IPS-NIHi7 (cell line): ENCODE results near the gene ILKAP.

Experiments used
- DNase-seq: peaks from one replicate; pipeline ENCODE4 v3.0.0; 2012; ENCODE audit warnings: mixed read lengths; ENCODE audit errors: extremely low spot score

ILKAP gene, protein sequence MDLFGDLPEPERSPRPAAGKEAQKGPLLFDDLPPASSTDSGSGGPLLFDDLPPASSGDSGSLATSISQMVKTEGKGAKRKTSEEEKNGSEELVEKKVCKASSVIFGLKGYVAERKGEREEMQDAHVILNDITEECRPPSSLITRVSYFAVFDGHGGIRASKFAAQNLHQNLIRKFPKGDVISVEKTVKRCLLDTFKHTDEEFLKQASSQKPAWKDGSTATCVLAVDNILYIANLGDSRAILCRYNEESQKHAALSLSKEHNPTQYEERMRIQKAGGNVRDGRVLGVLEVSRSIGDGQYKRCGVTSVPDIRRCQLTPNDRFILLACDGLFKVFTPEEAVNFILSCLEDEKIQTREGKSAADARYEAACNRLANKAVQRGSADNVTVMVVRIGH

GRCh38 chr2:238203094-238203972 is at the start of gene ILKAP:
TSS of gene ILKAP (minus strand) at chr2:238203695. CDS start at chr2:238203553, 142 bp downstream.
- DNase-seq = peak; percentile 100

DNA sequence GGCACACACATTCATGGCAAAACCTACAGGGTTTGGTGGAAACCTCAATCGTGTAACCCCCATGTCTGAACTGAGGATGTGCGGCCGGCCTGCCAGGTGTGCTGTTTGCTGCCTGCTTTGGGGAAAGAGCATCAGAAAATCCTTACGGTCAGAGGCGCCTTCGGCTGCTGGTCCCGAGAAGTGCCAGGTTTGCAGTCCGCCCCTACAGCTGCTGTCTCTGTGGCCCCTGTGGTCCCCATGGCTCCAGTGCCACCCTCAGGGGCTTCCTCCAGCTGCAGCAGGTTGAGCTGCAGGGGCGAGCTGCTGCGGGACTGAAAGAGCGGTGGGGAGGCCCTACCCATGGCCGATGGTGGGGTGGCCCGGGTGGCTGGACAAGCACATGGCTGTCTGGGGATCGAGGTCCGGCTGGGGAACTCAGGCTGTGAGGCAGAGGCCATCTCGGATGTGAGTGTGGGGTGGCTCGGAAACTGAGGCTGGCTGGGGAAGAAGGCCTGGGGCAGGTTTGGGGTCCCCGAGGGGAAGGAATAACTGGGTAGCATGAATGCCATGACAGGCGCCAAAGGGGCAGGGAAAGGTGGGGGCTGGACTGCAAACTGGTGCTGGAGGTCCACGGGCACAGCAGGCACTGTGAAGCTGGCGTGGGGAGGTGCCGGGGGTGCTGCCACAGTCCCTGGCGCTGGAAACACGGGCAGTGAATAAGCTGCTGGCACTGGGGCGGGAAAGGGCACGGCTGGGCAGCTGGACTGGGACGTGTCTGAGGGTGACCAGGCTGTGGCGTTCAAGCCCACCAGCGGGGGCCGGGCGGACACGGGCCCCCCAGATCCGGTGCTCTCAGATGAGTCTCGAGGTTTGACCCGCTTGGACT is 49.5 kb upstream of the ILKAP start:
- no peak for DNase-seq

DNA sequence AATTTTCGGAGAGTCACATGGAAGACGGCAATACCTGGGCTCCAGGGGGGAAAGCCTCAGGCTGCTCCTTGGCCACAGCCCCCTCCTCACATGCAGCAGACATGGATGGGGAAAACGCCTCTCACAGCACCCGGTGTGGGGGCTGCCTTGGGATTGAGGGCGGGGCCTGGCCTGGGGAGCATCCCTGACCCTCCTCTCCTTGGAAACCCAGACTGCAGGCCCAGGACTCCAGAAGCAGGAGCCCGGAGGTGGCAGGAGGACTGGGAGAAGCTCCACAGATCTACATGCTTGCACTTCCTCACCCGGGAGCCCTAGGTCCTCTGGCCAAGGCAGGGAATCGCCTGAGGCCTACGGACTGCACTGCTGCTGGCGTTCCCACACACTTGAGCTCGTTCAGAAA is 48.5 kb upstream of the ILKAP start:
- DNase-seq = no peak

DNA sequence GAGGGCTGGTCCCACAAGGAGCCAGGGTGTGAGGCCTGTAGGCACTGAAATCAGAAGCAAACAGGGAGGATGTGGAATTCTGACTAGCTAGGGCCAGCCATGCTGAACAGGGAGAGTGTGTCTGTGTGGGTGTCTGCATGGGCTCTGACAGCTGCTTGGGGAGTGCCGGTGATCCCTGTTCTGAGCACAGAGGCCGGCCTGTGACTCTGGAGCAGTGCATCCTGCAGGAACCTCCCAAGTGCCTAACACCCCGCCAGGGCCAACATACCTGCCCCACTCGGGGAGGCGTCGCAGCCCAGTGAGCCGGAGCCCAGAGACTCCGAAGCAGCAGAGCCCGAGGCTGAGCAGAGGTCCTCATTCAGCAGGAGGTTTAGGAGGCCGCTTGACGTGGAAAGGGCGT is 47.8 kb upstream of the ILKAP start:
- DNase-seq = no peak

GRCh38 chr2:238250896-238251295 is 47.4 kb upstream of the ILKAP start:
- no peak for DNase-seq

DNA sequence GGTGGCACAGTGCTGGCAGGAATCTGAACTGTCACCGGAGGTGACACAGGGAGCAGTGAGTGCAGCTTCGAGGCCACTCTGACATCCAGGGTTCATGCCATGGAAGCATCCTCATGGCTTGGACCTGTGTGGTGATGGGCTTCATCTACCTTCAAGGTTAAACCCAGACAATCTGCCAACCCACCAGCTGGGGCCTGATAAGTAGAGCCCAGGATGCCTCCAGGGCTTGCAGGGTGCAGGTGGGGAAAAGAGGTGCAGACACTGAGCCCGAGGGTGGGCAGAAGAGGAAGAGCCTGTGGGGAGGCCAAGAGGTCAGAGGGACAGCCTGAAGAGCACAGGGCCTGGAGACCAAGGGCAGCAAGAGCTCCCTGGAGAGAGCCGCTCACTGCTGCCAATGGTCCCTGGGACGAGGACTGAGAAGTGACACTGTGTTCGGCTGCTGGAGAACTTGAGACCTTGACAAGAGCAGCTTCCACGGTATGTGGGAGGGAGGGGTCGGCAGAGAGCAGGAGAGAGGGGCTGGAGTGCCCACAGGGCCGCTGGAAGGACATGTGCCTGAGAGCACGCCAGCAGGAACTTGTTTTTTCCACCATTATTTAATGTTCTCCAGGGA is 44.5 kb upstream of the ILKAP start:
- DNase-seq = no peak

DNA sequence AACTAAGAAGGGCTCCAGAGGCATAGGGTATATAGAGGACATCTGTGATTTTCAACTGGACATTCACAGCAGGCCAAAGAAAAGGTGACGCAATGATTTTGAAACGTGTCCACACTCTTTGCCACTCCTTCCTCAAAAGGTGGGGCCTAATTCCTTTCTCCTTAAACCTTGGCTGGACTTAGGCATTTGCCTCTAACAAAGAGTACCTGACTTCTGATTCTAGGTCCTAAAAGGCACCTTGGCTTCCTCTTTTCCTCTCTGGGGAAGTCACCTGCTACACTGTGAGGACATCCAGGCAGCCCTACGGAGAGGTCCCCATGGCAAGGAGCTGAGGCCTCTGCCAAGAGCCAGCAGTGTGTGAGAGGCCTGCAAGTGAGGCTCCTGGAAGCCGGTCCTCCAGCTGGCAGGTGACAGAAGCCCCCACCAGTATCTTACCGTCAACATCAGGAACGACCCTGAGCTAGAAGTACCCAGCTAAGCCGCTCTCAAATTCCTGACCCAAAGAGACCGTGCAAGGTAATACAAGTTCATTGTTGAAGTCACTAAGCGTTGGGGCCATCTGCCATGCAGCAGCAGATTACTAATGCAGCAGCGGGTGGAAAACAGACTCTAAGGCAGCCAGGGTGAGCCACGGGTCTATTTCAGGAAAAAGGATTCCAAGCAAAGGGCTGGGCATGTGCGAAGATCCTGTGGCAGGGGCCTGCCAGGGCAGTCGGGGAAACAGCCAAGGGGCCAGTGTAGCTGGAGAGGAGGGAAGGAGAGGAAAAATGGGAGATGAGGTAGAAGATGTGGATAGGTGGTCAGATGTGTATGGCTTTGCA is 43.7 kb upstream of the ILKAP start:
- no peak for DNase-seq

GRCh38 chr2:238244151-238244550 is 40.7 kb upstream of the ILKAP start:
- no peak for DNase-seq

GRCh38 chr2:238243496-238244076 is 40.1 kb upstream of the ILKAP start:
- DNase-seq = no peak

GRCh38 chr2:238242731-238243495 is 39.4 kb upstream of the ILKAP start:
- DNase-seq = no peak

GRCh38 chr2:238241970-238242369 is 38.5 kb upstream of the ILKAP start:
- DNase-seq = no peak

DNA sequence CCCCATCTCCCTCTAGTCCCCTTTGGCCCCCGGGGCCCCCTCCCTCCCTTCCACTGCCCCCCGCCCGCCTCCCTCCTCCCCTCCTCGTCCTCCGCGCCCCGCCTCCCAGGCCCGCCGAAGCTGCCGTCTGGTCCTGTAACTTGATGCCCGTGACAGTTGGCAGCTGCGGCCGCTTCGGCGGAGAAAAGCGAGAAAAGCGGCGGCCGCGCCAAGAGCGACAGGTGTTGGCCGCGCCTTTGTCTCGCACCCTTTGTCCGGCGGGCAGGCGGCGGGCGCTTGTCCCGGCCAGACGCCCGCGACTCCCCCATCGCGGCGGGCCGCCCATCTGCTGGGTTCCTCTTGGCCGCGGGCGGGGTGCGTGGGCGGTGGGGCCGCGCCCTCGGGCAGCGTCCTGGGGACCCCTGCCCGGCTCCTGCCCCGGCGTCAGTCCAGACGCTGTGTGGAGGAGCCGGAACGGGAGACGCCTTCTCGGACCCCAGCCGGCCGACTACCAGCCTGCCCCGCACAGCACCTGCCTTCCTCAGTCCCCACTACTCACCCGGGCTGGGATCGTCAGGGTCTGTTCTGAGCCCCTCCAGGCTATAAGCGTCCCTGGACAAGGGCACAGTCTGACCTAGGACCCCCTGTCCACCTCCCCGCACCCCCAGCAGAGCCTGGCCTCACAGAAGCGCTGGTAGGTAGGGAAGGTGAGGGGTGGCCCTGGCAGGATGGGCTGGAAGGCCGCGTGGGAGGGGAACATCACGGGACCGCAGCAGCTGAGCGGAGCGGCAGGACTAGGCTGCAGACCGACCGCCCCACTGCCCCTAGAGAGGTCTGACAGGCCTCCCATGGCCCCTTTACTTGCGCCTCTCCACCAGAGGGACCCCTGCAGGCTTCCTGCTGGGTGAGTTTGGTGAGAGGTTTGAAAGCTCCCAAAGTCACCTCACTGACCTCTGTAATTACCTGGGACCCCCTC is 37.5 kb upstream of the ILKAP start:
- peak; percentile 73 for DNase-seq

DNA sequence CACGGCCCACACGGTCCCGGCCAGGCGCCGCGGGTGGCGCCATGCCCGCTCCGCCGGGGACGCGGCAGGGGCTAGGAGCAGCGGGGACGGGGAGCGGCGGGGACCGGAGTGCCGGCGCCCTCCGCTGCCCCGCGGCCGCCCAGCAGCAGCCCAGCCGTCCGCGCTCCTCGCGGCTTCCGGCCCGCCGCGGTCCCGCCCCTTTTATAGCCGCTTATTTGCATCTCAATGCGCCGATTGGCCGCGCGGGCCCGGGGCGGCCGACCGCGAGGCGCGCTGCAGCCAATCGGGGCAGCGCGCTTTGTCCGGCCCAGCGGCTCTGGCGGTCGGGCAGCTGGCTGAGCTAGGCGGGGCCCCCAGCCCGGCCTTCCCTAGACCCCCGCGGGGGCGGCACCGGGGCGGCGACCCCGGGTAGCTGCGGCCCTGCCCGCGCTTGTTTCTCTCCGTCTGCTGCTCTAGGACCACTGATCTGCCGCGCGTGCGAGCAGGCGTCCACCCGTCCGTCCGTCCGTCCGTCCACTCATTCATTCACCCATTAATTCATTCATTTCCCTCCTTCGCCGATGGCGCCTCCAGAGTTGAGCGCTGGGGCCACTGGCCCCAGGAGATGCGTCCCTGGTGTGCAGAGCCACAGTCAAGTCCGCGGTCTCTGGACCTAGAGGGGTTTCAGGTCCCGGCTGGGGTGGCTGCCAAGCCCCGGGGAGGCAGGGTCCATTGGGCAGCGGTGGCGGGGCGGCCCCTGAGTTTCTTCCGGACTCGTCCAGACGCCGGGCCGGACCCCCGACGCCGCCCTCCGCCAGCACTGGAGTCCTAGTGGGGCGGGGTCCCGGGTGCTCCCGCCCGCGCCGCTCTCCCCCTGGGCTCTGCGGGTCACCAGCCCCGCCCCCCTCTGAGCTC is 36.6 kb upstream of the ILKAP start, which contains the start of gene HES6:
Gene HES6, minus strand, starts transcription at position 176 of the 894 bp plus-strand sequence. Its CDS starts 133 bp downstream, at position 43.
- DNase-seq = peak; percentile 98

DNA sequence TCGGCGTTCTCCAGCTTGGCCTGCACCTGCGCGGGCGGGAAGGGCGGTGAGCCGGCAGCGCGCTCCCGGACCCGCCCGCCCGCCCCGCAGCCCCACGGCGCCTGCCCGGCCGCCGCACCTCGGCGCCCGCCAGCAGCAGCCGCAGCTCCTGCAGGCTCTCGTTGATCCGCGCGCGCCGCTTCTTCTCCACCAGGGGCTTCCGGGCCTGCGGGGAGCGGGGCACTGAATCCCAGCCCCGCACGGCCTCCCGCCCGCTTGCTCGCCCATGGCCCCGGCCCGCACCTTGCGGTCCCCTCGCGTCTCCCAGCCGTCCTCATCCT is 36.0 kb upstream of the ILKAP start:
- DNase-seq = no peak

DNA sequence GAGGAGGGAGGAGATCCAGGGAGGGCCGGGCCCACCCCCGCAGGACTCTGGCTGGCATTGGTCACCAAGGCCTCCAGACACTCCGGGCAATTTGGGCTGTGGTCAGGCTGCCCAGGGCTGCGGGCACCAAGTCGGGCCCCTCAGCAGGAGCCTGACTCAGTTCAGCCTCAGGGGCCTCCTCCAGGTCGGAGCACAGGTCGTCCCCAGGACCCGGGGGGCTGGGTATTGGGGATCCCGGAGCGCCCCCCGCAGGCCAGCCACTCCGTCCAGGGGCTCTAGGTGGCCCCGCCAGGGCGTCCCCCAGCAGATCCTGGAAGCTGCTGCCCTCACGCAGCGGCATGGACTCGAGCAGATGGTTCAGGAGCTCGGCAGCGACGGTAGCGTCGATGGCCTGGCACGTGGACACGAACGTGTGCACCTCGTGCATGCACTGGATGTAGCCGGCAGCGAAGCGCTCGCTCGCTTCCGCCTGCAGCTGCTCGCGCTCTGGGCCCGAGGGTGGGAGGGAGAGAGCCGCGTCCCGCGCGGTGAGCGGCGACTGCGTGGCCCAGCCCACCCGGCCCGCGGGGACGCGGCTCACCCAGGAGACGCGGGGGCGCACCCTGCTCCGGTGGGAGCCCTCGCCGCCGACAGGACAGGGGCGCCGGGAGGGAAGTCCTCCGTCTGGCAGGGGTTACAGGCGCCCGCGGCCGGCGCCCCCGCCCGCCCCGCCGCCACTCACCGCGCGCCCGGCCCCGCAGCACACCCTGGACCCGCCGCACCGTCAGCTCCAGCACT is 35.5 kb upstream of the ILKAP start:
- no peak for DNase-seq

- DNase-seq = no peak
These were observed 34.8 kb upstream of the ILKAP start for GRCh38 chr2:238238311-238238765.
